ENCODE results near the gene ARHGAP23. TPM values are rescaled to one million over a fixed set of nuclear protein-coding genes. Genes with fewer than 3 reads are reported as not detected.
"Not testable (repeated sequence)": the region's sequence is repeated elsewhere in the genome, so short reads cannot be mapped to it uniquely, and the experiment has no call there.

Gene ARHGAP23
- total RNA-seq, 2 donors from 2014 or later = 9.4 to 18.0 TPM

- not testable (repeated sequence) for H3K4me3 Mint-ChIP-seq; H3K9ac ChIP-seq (ENCODE audit: extremely low read depth, low read length, poor library complexity, severe bottlenecking); H3K9me3 Mint-ChIP-seq; H3K27ac ChIP-seq (ENCODE audit: low read depth, low read length); H3K4me1 ChIP-seq (ENCODE audit: control insufficient read depth, insufficient read depth, low read length); H3K4me3 ChIP-seq (ENCODE audit: low read length); H3K27me3 ChIP-seq (ENCODE audit: control insufficient read depth, insufficient read depth, low read length, poor library complexity, severe bottlenecking); H3K9me3 ChIP-seq (ENCODE audit: control insufficient read depth, low read length); H3K36me3 Mint-ChIP-seq (ENCODE audit: low read depth); H3K27ac Mint-ChIP-seq; H3K4me1 Mint-ChIP-seq; H3K27me3 Mint-ChIP-seq (ENCODE audit: insufficient read depth); H3K36me3 ChIP-seq (ENCODE audit: control insufficient read depth, insufficient read depth, low read length)
- WGBS, 2 experiments (ENCODE audit: insufficient coverage in 1 of 2, insufficient read length in 1 of 2) = 79% methylated on average over 8 of the region's 8 CpGs; no CpG with 5 or more reads in 1 of the 2 experiments
- peak; percentile 84 for DNase-seq
- TF ChIP-seq CTCF (conservative IDR thresholded peaks at IDR 0.05) = peak; percentile 74
These were observed 46.4 kb downstream of the ARHGAP23 start for GRCh38 chr17:38474666-38475065.

DNA sequence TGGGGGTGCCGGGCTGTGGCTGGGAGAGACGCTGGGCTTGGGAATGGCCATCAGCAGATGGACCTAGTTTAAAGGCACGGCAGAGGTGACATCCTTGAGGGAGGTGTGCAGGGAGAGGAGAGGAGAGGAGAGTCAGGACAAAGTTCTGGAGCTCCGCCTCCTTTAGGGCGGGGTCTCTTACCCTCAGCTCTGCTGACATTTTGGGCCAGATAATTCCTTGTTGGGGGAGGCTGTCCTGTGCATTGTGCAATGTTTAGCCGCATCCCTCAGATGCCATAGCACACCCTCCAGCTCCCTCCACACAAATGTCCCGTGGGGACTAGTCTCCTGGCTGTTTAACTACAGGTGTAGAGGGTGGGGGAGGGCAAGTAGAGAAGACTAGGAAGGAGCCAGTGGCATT lies 48.3 kb downstream of the ARHGAP23 start:
- no peaks in the 10 kb centered on the region for H3K9me3 ChIP-seq (ENCODE audit: control insufficient read depth, low read length)
- peaks cover under 1% of the 10 kb centered on the region for H3K4me1 Mint-ChIP-seq
- H3K4me3 ChIP-seq (ENCODE audit: low read length) = no peak overlapping the region
- H3K27me3 ChIP-seq (ENCODE audit: control insufficient read depth, insufficient read depth, low read length, poor library complexity, severe bottlenecking) = no peaks in the 10 kb centered on the region
- TF ChIP-seq CTCF (conservative IDR thresholded peaks at IDR 0.05) = no peak
- no peak for DNase-seq
- H3K4me3 Mint-ChIP-seq = no peak overlapping the region
- no peaks in the 10 kb centered on the region for H3K27me3 Mint-ChIP-seq (ENCODE audit: insufficient read depth)
- H3K27ac Mint-ChIP-seq = no peak overlapping the region
- H3K27ac ChIP-seq (ENCODE audit: low read depth, low read length) = no peak overlapping the region
- WGBS, 2 experiments (ENCODE audit: insufficient coverage in 1 of 2, insufficient read length in 1 of 2) = 84 to 93% methylated on average over 3 to 6 of the region's 7 CpGs
- H3K4me1 ChIP-seq (ENCODE audit: control insufficient read depth, insufficient read depth, low read length) = no peaks in the 10 kb centered on the region
- H3K36me3 Mint-ChIP-seq (ENCODE audit: low read depth) = peaks cover 4% of the 10 kb centered on the region
- no peaks in the 10 kb centered on the region for H3K36me3 ChIP-seq (ENCODE audit: control insufficient read depth, insufficient read depth, low read length)
- no peak overlapping the region for H3K9ac ChIP-seq (ENCODE audit: extremely low read depth, low read length, poor library complexity, severe bottlenecking)
- H3K9me3 Mint-ChIP-seq = no peaks in the 10 kb centered on the region

GRCh38 chr17:38477417-38477816 lies 49.2 kb downstream of the ARHGAP23 start:
- not testable (repeated sequence) for H3K27me3 Mint-ChIP-seq (ENCODE audit: insufficient read depth); H3K27ac ChIP-seq (ENCODE audit: low read depth, low read length); H3K4me3 ChIP-seq (ENCODE audit: low read length); H3K27ac Mint-ChIP-seq; H3K4me1 ChIP-seq (ENCODE audit: control insufficient read depth, insufficient read depth, low read length); H3K4me1 Mint-ChIP-seq; H3K4me3 Mint-ChIP-seq; H3K9ac ChIP-seq (ENCODE audit: extremely low read depth, low read length, poor library complexity, severe bottlenecking); H3K9me3 ChIP-seq (ENCODE audit: control insufficient read depth, low read length); H3K36me3 ChIP-seq (ENCODE audit: control insufficient read depth, insufficient read depth, low read length); H3K9me3 Mint-ChIP-seq; DNase-seq; H3K36me3 Mint-ChIP-seq (ENCODE audit: low read depth); H3K27me3 ChIP-seq (ENCODE audit: control insufficient read depth, insufficient read depth, low read length, poor library complexity, severe bottlenecking)
- 96% methylated on average over 21 of the region's 36 CpGs; no CpG with 5 or more reads in 1 of the 2 experiments for WGBS, 2 experiments (ENCODE audit: insufficient coverage in 1 of 2, insufficient read length in 1 of 2)

DNA sequence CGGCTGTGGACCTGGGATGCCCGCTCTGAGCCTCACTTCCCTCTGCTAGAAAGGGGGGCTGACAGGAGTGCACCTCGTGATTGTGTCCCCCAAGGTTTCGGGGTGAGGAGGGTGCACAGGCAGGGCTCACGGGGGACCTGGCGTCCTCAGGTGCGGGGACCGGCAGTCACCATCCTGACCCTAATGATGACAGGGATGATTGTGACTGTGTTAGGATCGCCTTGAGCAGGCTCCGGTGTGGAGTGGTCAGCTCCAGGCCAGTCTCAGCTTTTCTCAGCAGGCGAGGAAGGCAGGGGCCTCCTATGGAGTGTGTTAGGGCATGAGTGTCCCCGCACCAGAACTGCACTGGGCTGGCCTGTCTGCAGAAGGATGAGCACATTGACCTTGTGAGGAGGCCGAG lies 49.7 kb downstream of the ARHGAP23 start:
- H3K4me3 ChIP-seq (ENCODE audit: low read length); H3K9ac ChIP-seq (ENCODE audit: extremely low read depth, low read length, poor library complexity, severe bottlenecking); H3K36me3 Mint-ChIP-seq (ENCODE audit: low read depth); H3K27ac ChIP-seq (ENCODE audit: low read depth, low read length); DNase-seq; H3K27me3 ChIP-seq (ENCODE audit: control insufficient read depth, insufficient read depth, low read length, poor library complexity, severe bottlenecking); H3K9me3 ChIP-seq (ENCODE audit: control insufficient read depth, low read length); H3K4me1 Mint-ChIP-seq; H3K4me3 Mint-ChIP-seq; H3K9me3 Mint-ChIP-seq; H3K27ac Mint-ChIP-seq; H3K27me3 Mint-ChIP-seq (ENCODE audit: insufficient read depth); H3K4me1 ChIP-seq (ENCODE audit: control insufficient read depth, insufficient read depth, low read length); H3K36me3 ChIP-seq (ENCODE audit: control insufficient read depth, insufficient read depth, low read length): not testable (repeated sequence)
- 91 to 100% methylated on average over 10 to 13 of the region's 13 CpGs for WGBS, 2 experiments (ENCODE audit: insufficient coverage in 1 of 2, insufficient read length in 1 of 2)

GRCh38 chr17:38478667-38479066 lies 50.4 kb downstream of the ARHGAP23 start:
- 95 to 100% methylated on average over 2 to 4 of the region's 4 CpGs for WGBS, 2 experiments (ENCODE audit: insufficient coverage in 1 of 2, insufficient read length in 1 of 2)
- H3K27me3 Mint-ChIP-seq (ENCODE audit: insufficient read depth) = not testable (repeated sequence)

DNA sequence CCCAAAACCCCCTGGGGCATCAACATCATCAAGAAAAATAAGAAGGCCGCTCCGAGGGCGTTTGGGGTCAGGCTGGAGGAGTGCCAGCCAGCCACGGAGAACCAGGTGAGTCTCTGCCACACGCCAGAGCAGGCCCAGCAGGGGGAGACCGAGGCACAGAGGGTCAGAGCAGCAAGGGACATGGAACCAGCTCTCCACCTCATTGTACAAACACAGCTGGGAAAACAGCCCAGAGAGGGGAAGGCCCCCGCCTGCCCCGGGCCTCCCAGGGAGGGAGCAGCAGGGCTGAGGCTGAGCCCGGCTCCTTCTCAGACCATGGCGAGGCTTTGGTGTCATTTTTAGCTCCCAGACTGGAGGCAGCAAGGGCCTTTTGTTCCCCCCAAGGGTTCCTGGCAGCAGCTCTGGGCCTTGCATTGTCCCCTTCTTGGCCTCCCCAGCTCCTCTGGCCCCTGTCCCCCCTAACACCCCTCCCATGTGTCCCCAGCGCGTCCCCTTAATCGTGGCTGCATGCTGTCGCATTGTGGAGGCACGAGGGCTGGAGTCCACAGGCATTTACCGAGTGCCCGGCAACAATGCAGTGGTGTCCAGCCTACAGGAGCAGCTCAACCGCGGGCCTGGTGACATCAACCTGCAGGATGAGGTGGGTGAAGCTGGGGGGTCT lies 53.9 kb downstream of the ARHGAP23 start:
- H3K36me3 ChIP-seq (ENCODE audit: control insufficient read depth, insufficient read depth, low read length); H3K4me1 ChIP-seq (ENCODE audit: control insufficient read depth, insufficient read depth, low read length); H3K4me1 Mint-ChIP-seq; H3K9me3 Mint-ChIP-seq; H3K27me3 ChIP-seq (ENCODE audit: control insufficient read depth, insufficient read depth, low read length, poor library complexity, severe bottlenecking); DNase-seq; H3K4me3 ChIP-seq (ENCODE audit: low read length); H3K27me3 Mint-ChIP-seq (ENCODE audit: insufficient read depth); H3K27ac Mint-ChIP-seq; H3K9me3 ChIP-seq (ENCODE audit: control insufficient read depth, low read length); H3K9ac ChIP-seq (ENCODE audit: extremely low read depth, low read length, poor library complexity, severe bottlenecking); H3K27ac ChIP-seq (ENCODE audit: low read depth, low read length); H3K36me3 Mint-ChIP-seq (ENCODE audit: low read depth); H3K4me3 Mint-ChIP-seq: not testable (repeated sequence)
- WGBS, 2 experiments (ENCODE audit: insufficient coverage in 1 of 2, insufficient read length in 1 of 2) = 89 to 93% methylated on average over 4 to 16 of the region's 19 CpGs

More at GRCh38 chr17:38478667-38479066, 50.4 kb downstream of the ARHGAP23 start:
- not testable (repeated sequence) for H3K9me3 ChIP-seq (ENCODE audit: control insufficient read depth, low read length); DNase-seq; H3K4me1 ChIP-seq (ENCODE audit: control insufficient read depth, insufficient read depth, low read length); H3K4me3 Mint-ChIP-seq; H3K36me3 Mint-ChIP-seq (ENCODE audit: low read depth); H3K27me3 ChIP-seq (ENCODE audit: control insufficient read depth, insufficient read depth, low read length, poor library complexity, severe bottlenecking); H3K27ac Mint-ChIP-seq; H3K36me3 ChIP-seq (ENCODE audit: control insufficient read depth, insufficient read depth, low read length); H3K4me1 Mint-ChIP-seq; H3K9me3 Mint-ChIP-seq; H3K9ac ChIP-seq (ENCODE audit: extremely low read depth, low read length, poor library complexity, severe bottlenecking); H3K4me3 ChIP-seq (ENCODE audit: low read length); H3K27ac ChIP-seq (ENCODE audit: low read depth, low read length)

Measured in endodermal cell (in vitro differentiated cells).